ENCODE data around the gene LASP1NB.

Gene LASP1NB

DNA sequence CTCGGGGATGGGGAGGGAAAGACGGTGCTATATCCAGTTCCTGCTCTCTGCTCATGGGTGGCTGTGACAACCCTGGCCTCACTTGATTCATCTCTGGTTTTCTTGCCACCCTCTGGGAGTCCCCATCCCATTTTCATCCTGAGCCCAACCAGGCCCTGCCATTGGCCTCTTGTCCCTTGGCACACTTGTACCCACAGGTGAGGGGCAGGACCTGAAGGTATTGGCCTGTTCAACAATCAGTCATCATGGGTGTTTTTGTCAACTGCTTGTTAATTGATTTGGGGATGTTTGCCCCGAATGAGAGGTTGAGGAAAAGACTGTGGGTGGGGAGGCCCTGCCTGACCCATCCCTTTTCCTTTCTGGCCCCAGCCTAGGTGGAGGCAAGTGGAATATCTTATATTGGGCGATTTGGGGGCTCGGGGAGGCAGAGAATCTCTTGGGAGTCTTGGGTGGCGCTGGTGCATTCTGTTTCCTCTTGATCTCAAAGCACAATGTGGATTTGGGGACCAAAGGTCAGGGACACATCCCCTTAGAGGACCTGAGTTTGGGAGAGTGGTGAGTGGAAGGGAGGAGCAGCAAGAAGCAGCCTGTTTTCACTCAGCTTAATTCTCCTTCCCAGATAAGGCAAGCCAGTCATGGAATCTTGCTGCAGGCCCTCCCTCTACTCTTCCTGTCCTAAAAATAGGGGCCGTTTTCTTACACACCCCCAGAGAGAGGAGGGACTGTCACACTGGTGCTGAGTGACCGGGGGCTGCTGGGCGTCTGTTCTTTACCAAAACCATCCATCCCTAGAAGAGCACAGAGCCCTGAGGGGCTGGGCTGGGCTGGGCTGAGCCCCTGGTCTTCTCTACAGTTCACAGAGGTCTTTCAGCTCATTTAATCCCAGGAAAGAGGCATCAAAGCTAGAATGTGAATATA, 4.8 kb upstream of the LASP1NB start:
- Histone ChIP-seq H3K9me2 (ENCODE audit: insufficient read depth) (no peaks in the 10 kb centered on the region), H3K4me1 (ENCODE audit: insufficient read depth) (no peaks in the 10 kb centered on the region), H4K20me1 (ENCODE audit: insufficient read depth) (no peaks in the 10 kb centered on the region), H3K4me2 (ENCODE audit: unreplicated experiment) (no peak overlapping the region), H3F3A (ENCODE audit: insufficient read depth) (peaks cover 60% of the 10 kb centered on the region), H3K27me3 (replicated peaks; ENCODE audit: insufficient read depth) (no peaks in the 10 kb centered on the region), H3K79me2 (ENCODE audit: insufficient read depth) (peaks cover 16% of the 10 kb centered on the region), H3K9ac (no peak overlapping the region), H3K9me3 (ENCODE audit: low read depth) (no peaks in the 10 kb centered on the region), H3K4me3 (no peak overlapping the region), H2AFZ (no peak overlapping the region), H3K36me3 (ENCODE audit: low read depth) (peaks cover 41% of the 10 kb centered on the region), H3K27ac (no peak overlapping the region)
- WGBS, 2 experiments (ENCODE audit: low coverage in 1 of 2, low lambda C conversion rate in 2 of 2, missing lambda C conversion rate in 2 of 2), result 61 to 64% methylated on average over 9 of the region's 9 CpGs
- TF ChIP-seq EZH2phosphoT487 (IDR thresholded peaks at IDR 0.05; ENCODE audit: insufficient read depth, low read depth) (no peak), EZH2 (IDR thresholded peaks at IDR 0.05; ENCODE audit: insufficient read depth, poor library complexity, severe bottlenecking) (no peak)
- in situ Hi-C loops (cut with MboI), result no loop called here
- no peak for DNase-seq

DNA sequence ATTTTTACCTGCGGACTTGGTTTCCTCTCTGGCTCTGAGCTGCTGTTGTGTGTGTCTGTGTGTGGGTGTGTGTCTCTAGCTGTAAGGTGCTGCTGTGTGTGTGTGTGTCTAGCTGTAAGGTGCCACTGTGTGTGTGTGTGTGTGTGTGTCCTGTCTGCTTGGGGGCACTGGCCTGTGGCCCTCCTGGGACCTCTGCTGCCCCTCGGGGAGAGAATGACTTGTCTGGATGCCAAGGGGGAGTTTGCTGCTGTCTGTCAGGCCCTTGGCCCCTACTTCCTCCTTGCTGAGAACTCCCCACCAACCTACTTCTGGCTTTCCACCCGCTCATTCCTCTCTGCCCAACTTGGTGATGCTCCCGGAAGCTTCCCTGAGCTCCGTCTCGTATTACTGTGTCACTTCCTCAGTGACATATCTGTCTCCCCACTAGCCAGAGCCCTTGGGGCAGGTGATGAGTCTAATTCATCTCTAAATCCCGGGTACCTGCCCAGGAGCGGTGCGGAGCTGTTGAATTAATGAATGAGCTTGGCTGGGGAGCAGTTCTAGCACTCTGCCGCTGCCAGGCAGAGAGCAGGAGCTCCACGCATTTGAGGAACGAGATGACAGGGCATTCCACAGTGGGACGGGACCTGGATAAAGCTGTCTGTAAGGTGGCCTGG, 3.5 kb upstream of the LASP1NB start:
- Histone ChIP-seq H3F3A (ENCODE audit: insufficient read depth) (peaks cover 66% of the 10 kb centered on the region), H3K36me3 (ENCODE audit: low read depth) (peaks cover 29% of the 10 kb centered on the region; the same call in 1 of the 2 replicates), H3K4me2 (ENCODE audit: unreplicated experiment) (no peak overlapping the region), H3K27me3 (replicated peaks; ENCODE audit: insufficient read depth) (no peaks in the 10 kb centered on the region), H3K4me3 (no peak overlapping the region), H3K27ac (no peak overlapping the region), H4K20me1 (ENCODE audit: insufficient read depth) (no peaks in the 10 kb centered on the region), H2AFZ (no peak overlapping the region), H3K9ac (no peak overlapping the region), H3K9me3 (ENCODE audit: low read depth) (no peaks in the 10 kb centered on the region), H3K4me1 (ENCODE audit: insufficient read depth) (no peaks in the 10 kb centered on the region), H3K9me2 (ENCODE audit: insufficient read depth) (no peaks in the 10 kb centered on the region), H3K79me2 (ENCODE audit: insufficient read depth) (0 out of 2 replicates have a peak, but pooled peaks cover 5% of the 10 kb centered on the region)
- 59 to 61% methylated on average over 13 of the region's 13 CpGs for WGBS, 2 experiments (ENCODE audit: low coverage in 1 of 2, low lambda C conversion rate in 2 of 2, missing lambda C conversion rate in 2 of 2)
- no peak for TF ChIP-seq EZH2 (IDR thresholded peaks at IDR 0.05; ENCODE audit: insufficient read depth, poor library complexity, severe bottlenecking)
- no peak for TF ChIP-seq EZH2phosphoT487 (IDR thresholded peaks at IDR 0.05; ENCODE audit: insufficient read depth, low read depth)
- in situ Hi-C loops (cut with MboI), result no loop called here
- peak; percentile 21 for DNase-seq

DNA sequence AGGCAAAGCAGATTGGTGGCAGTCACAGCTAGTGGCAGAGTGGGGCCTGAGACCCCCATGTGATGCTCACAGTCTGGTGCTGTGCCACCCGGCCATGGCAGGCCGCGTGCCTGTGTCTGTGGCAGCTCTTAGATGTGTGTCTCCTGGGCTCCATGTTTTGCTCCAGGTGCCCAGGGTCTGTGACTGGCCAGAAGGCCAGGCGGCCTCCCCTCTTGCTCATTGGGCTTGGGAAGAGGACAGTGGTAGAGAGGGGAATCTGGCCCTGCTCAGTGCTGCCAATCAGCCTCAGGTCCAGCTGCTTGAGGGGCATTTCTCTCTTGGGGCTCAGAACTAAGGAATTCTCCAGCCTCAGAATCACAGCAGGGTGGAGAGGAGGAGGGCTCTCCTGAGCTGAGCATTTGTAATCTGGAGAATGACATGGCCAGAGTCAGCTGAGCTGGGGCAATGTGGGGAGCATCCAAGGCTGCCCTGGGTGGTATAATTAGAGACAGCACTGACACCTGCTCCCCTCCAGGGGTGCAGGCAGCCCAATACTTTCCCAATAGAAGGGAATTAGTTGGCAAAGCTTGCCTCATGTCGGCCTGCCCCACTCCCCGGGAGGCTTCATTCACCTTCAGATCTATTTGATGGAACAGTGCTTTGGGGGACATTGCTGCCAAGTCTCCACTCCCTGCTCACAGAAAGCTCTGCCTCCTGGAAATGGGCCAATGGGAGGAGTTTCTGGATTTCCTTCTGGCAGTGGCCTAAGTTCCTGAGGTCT, 2.7 kb upstream of the LASP1NB start:
- DNase-seq, result peak; percentile 54
- H3K27ac ChIP-seq, result no peak overlapping the region
- 64 to 66% methylated on average over 6 of the region's 6 CpGs for WGBS, 2 experiments (ENCODE audit: low coverage in 1 of 2, low lambda C conversion rate in 2 of 2, missing lambda C conversion rate in 2 of 2)

More for the DNA sequence above, 2.7 kb upstream of the LASP1NB start:
- no peak overlapping the region for H3K4me3 ChIP-seq
- H3F3A ChIP-seq (ENCODE audit: insufficient read depth), result peaks cover 59% of the 10 kb centered on the region
- peaks cover 28% of the 10 kb centered on the region; the same call in 1 of the 2 replicates for H3K36me3 ChIP-seq (ENCODE audit: low read depth)
- no peaks in the 10 kb centered on the region for H3K79me2 ChIP-seq (ENCODE audit: insufficient read depth)
- no peak overlapping the region for H2AFZ ChIP-seq
- H3K9me3 ChIP-seq (ENCODE audit: low read depth), result no peaks in the 10 kb centered on the region
- TF ChIP-seq EZH2phosphoT487 (IDR thresholded peaks at IDR 0.05; ENCODE audit: insufficient read depth, low read depth), result no peak
- TF ChIP-seq EZH2 (IDR thresholded peaks at IDR 0.05; ENCODE audit: insufficient read depth, poor library complexity, severe bottlenecking), result no peak
- in situ Hi-C loops (cut with MboI), result no loop called here
- no peak overlapping the region for H3K4me2 ChIP-seq (ENCODE audit: unreplicated experiment)
- no peaks in the 10 kb centered on the region for H3K27me3 ChIP-seq (replicated peaks; ENCODE audit: insufficient read depth)
- H3K9ac ChIP-seq, result no peak overlapping the region
- H4K20me1 ChIP-seq (ENCODE audit: insufficient read depth), result no peaks in the 10 kb centered on the region
- no peaks in the 10 kb centered on the region for H3K9me2 ChIP-seq (ENCODE audit: insufficient read depth)
- no peaks in the 10 kb centered on the region for H3K4me1 ChIP-seq (ENCODE audit: insufficient read depth)
